Measurements from ENCODE around the gene PRAMEF15.
"Not testable (repeated sequence)": the region's sequence is repeated elsewhere in the genome, so short reads cannot be mapped to it uniquely, and the experiment has no call there.

Gene PRAMEF15

DNA sequence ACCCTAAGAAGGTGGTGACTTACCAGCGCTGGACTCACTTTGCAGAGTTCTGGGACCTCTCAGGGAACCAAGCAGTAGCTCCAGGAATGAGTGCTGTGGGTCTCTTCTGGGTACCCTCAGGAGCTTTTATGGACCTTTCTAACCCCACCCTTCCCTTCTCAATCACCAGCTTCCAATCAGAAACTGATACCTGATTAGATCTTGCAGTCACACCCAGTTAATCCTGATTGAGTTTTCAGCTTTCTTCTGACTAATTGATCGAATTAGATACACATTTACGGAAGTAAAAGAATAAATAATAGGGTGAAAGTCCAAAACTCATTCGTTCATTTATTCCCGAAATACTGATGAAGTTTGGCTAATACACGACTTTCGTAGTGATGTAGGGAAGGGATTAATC lies 31.7 kb downstream of the PRAMEF15 start, which contains the start of gene PRAMEF14:
Gene PRAMEF14 (minus strand): TSS at position 101 of the 400 bp plus-strand sequence. CDS start 1,820 bp downstream, outside the sequence.
- H3K27me3 ChIP-seq (ENCODE audit: insufficient read depth, low read depth); H3K9ac ChIP-seq; H3K79me2 ChIP-seq (ENCODE audit: insufficient read depth, low read depth); H3K36me3 ChIP-seq (ENCODE audit: insufficient read depth); H3K4me2 ChIP-seq; H4K20me1 ChIP-seq (ENCODE audit: insufficient read depth); H2AFZ ChIP-seq (ENCODE audit: low read depth); H3K4me3 ChIP-seq (IDR thresholded peaks at IDR 0.05; ENCODE audit: insufficient read depth, low read depth, low read length); H3K27ac ChIP-seq; H3K4me1 ChIP-seq (ENCODE audit: low read depth, poor library complexity, severe bottlenecking): not testable (repeated sequence)

DNA sequence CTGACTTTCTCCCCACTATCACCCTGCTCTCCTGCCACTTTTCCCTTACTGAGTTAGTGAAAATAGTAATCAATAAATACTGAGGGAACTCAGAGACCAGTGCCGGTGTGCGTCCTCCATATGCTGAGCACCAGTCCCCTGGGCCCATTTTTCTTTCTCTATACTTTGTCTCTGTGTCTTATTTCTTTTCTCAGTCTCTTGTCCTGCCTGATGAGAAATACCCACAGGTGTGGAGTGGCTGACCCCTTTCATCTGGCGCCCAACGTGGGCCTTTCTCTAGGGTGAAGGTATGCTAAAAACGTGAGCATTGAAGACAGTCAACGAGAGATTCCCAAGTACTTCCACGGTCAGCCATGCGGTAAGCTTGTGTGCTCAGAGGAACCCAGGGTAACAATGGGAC lies 38.1 kb downstream of the PRAMEF15 start:
- H3K4me3 ChIP-seq (IDR thresholded peaks at IDR 0.05; ENCODE audit: insufficient read depth, low read depth, low read length); H4K20me1 ChIP-seq (ENCODE audit: insufficient read depth); H3K4me2 ChIP-seq; H3K4me1 ChIP-seq (ENCODE audit: low read depth, poor library complexity, severe bottlenecking); H3K36me3 ChIP-seq (ENCODE audit: insufficient read depth); H3K27me3 ChIP-seq (ENCODE audit: insufficient read depth, low read depth); H3K9ac ChIP-seq; H2AFZ ChIP-seq (ENCODE audit: low read depth); H3K79me2 ChIP-seq (ENCODE audit: insufficient read depth, low read depth); H3K27ac ChIP-seq: not testable (repeated sequence)

DNA sequence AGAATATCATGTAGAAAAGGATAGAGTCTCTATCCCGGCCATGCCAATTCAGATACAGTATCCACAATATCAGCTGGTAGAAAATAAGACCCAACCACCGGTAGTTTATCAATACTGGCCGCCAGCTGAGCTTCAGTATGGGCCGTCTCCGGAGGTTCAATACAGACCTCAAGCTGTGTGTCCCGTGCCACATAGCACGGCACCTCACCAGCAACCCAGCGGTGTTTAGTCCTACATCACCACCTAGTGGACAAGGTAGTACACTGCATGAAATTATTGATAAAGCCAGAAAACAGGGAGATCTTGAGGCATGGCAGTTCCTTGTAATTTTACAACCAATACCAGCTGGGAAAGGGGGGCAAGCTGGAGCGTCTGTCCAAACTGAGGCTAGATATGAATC lies 39.1 kb downstream of the PRAMEF15 start:
- not testable (repeated sequence) for H3K4me1 ChIP-seq (ENCODE audit: low read depth, poor library complexity, severe bottlenecking); H4K20me1 ChIP-seq (ENCODE audit: insufficient read depth); H3K27me3 ChIP-seq (ENCODE audit: insufficient read depth, low read depth); H3K4me2 ChIP-seq; H3K79me2 ChIP-seq (ENCODE audit: insufficient read depth, low read depth); H2AFZ ChIP-seq (ENCODE audit: low read depth); H3K27ac ChIP-seq; H3K4me3 ChIP-seq (IDR thresholded peaks at IDR 0.05; ENCODE audit: insufficient read depth, low read depth, low read length); H3K9ac ChIP-seq; H3K36me3 ChIP-seq (ENCODE audit: insufficient read depth)

DNA sequence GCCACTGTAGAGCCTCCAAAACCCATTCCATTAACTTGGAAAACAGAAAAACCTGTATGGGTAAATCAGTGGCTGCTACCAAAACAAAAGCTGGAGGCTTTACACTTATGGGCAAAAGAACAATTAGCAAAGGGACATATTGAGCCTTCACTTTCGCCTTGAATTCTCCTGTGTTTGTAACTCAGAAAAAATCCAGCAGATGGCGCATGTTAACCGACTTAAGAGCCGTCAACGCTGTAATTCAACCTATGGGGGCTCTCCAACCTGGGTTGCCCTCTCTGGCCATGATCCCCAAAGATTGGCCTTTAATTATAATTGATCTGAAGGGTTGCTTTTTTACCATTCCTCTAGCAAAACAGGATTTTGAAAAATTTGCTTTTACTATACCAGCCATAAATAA lies 41.4 kb downstream of the PRAMEF15 start:
- not testable (repeated sequence) for H3K4me3 ChIP-seq (IDR thresholded peaks at IDR 0.05; ENCODE audit: insufficient read depth, low read depth, low read length); H3K9ac ChIP-seq; H3K27me3 ChIP-seq (ENCODE audit: insufficient read depth, low read depth); H3K36me3 ChIP-seq (ENCODE audit: insufficient read depth); H2AFZ ChIP-seq (ENCODE audit: low read depth); H3K79me2 ChIP-seq (ENCODE audit: insufficient read depth, low read depth); H3K4me1 ChIP-seq (ENCODE audit: low read depth, poor library complexity, severe bottlenecking); H4K20me1 ChIP-seq (ENCODE audit: insufficient read depth); H3K4me2 ChIP-seq; H3K27ac ChIP-seq

DNA sequence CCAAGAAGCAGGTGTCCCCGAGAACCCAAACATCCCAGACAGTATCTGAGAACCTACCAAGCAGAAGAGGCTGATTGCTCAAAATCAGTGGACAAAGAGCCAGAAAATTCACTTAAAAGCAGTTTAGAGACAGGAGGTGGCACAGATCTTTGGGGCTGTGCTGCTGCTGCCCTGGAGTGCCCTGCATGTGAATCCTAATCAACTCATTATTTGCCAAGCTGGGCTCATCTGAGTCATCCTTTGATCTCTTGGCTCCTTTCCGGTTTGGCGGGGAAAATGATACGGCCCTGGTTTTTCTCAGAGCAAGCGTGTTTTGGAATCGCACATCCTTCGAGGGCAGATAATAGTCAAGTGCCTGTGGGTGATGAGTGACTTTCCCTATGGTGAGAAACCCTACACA lies 47.0 kb downstream of the PRAMEF15 start:
- not testable (repeated sequence) for H3K27ac ChIP-seq; H3K36me3 ChIP-seq (ENCODE audit: insufficient read depth); H3K4me1 ChIP-seq (ENCODE audit: low read depth, poor library complexity, severe bottlenecking); H3K4me2 ChIP-seq; H3K4me3 ChIP-seq (IDR thresholded peaks at IDR 0.05; ENCODE audit: insufficient read depth, low read depth, low read length); H3K9ac ChIP-seq; H3K79me2 ChIP-seq (ENCODE audit: insufficient read depth, low read depth); H4K20me1 ChIP-seq (ENCODE audit: insufficient read depth); H3K27me3 ChIP-seq (ENCODE audit: insufficient read depth, low read depth); H2AFZ ChIP-seq (ENCODE audit: low read depth)

DNA sequence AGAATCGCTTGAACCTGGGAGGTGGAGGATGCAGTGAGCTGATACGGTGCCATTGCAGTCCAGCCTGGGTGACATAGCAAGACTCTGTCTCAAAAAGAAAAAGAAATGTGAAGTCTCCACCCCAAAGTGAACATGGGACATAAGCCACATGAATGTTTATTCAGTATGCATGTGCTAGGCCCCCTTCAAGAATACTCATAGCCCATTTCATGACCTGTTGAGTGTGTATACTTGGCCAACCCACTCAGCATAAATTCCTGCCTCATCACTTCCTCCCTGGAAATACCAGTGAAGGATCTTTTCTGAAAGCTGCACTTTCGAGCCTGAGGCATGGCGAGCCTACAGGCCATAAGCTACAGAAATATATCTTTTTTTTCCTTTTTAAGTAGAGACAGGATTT lies 49.5 kb downstream of the PRAMEF15 start:
- H3K27ac ChIP-seq; H3K79me2 ChIP-seq (ENCODE audit: insufficient read depth, low read depth); H4K20me1 ChIP-seq (ENCODE audit: insufficient read depth); H3K4me1 ChIP-seq (ENCODE audit: low read depth, poor library complexity, severe bottlenecking); H3K4me3 ChIP-seq (IDR thresholded peaks at IDR 0.05; ENCODE audit: insufficient read depth, low read depth, low read length); H3K27me3 ChIP-seq (ENCODE audit: insufficient read depth, low read depth); H2AFZ ChIP-seq (ENCODE audit: low read depth); H3K4me2 ChIP-seq; H3K9ac ChIP-seq; H3K36me3 ChIP-seq (ENCODE audit: insufficient read depth): not testable (repeated sequence)

DNA sequence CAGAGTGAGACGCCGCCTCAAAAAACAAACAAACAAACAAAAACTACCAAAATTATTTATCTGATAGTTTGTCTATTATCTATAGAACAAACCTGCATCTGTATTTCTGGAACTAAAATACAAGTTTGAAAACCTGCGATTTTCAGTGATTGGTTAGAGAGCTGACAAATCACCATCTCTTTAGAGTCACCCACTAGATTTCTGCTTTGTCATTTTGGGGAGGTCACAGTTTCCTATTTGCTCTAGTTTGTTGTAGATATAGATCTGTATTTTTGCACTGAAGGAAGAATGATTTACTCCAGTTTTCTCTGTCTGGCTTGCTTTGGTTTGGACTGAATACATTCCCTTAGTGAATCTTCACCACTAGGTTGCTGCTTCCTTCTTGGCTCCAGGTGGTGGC lies 51.2 kb downstream of the PRAMEF15 start:
- H3K9ac ChIP-seq; H3K4me1 ChIP-seq (ENCODE audit: low read depth, poor library complexity, severe bottlenecking); H3K27me3 ChIP-seq (ENCODE audit: insufficient read depth, low read depth); H3K27ac ChIP-seq; H3K36me3 ChIP-seq (ENCODE audit: insufficient read depth); H4K20me1 ChIP-seq (ENCODE audit: insufficient read depth); H2AFZ ChIP-seq (ENCODE audit: low read depth); H3K79me2 ChIP-seq (ENCODE audit: insufficient read depth, low read depth); H3K4me2 ChIP-seq; H3K4me3 ChIP-seq (IDR thresholded peaks at IDR 0.05; ENCODE audit: insufficient read depth, low read depth, low read length): not testable (repeated sequence)

DNA sequence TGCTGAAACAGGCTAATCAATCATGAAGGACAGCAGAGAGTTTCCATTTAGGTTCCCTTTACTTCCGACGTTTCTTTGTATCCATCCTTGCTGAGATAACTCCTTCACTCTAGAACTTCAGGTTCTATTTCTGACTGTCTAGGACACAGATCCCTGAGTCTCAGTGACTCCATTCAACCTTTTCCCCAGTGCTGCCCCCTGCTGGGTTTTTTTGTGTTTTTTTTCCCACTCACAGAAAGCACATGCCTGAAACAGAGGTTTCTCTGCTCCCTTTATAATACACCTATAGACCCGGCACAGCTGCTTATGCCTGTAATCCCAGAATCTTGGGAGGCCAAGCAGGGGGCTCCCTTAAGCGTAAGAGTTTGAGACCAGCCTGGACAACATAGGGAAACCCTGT lies 53.2 kb downstream of the PRAMEF15 start:
- H4K20me1 ChIP-seq (ENCODE audit: insufficient read depth); H3K27me3 ChIP-seq (ENCODE audit: insufficient read depth, low read depth); H3K4me1 ChIP-seq (ENCODE audit: low read depth, poor library complexity, severe bottlenecking); H3K4me3 ChIP-seq (IDR thresholded peaks at IDR 0.05; ENCODE audit: insufficient read depth, low read depth, low read length); H2AFZ ChIP-seq (ENCODE audit: low read depth); H3K9ac ChIP-seq; H3K27ac ChIP-seq; H3K36me3 ChIP-seq (ENCODE audit: insufficient read depth); H3K79me2 ChIP-seq (ENCODE audit: insufficient read depth, low read depth); H3K4me2 ChIP-seq: not testable (repeated sequence)
